ENCODE data around the gene SLK. TPM values are rescaled to one million over a fixed set of nuclear protein-coding genes. Genes with fewer than 3 reads are reported as not detected.

The SLK gene
- total RNA-seq, 2 experiments from 2014 or later: 19.4 to 19.9 TPM

DNA sequence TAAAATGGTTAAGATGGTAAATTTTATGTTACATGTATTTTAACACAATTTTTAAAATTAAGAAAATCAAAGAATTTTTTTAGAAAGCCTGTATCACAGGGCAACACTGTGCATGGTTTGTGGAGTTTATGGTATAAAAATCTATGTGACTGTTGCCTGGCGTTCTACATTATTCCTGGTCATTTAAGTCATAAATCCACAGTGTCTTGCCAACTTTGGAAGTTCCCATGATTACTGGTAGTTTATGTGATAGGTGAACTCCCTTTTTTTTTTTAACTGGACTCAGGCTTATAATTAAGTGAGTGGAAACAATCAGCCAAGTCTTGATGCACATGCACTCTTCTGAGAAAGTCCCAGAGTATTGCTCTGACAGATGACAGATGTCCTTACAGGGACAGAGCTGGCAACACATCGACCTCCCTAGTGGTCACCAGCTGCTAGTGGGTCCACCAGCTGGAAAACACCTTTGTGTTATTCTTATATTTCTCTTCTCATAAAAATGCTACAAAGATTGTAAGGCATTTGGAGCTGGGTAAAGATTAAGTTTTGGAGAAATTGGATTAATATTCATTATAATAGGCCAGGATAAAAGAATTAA is 40.1 kb upstream of the SLK start:
- Histone ChIP-seq H3K4me1 (ENCODE audit: insufficient read depth, low read length, poor library complexity, severe bottlenecking) (no peaks in the 10 kb centered on the region), H3K9me2 (ENCODE audit: insufficient read depth, low read length) (no peaks in the 10 kb centered on the region), H3K79me2 (ENCODE audit: insufficient read depth, low read depth, low read length) (no peaks in the 10 kb centered on the region), H3K9me3 (ENCODE audit: low read length) (no peaks in the 10 kb centered on the region), H3K36me3 (ENCODE audit: insufficient read depth, low read length) (no peaks in the 10 kb centered on the region), H3K4me2 (ENCODE audit: low read length) (no peak overlapping the region), H2AFZ (ENCODE audit: low read length) (no peak overlapping the region), H3K4me3 (ENCODE audit: low read depth, low read length, poor library complexity, severe bottlenecking) (no peak overlapping the region), H3K27ac (ENCODE audit: low read depth, low read length, poor library complexity, severe bottlenecking) (no peak overlapping the region), H4K20me1 (ENCODE audit: insufficient read depth, low read length) (no peaks in the 10 kb centered on the region)
- intact Hi-C loops (cut with micrococcal nuclease; ENCODE audit: unreplicated experiment): no loop called here
- TF ChIP-seq CTCF (conservative IDR thresholded peaks at IDR 0.05; ENCODE audit: low read length) (no peak), EZH2phosphoT487 (IDR thresholded peaks at IDR 0.05; ENCODE audit: borderline replicate concordance, low read depth, low read length) (no peak)
- CTCF ChIA-PET (ENCODE audit: unreplicated experiment): no interaction called here
- no peak for DNase-seq (ENCODE audit: low spot score)
- no TSS peak for BruUV-seq (replicated peaks)
- POLR2A ChIA-PET: interaction anchor here (0.7 to 1.2 kb wide), 2 partner anchors 32 to 34 kb away, joined by 3 to 6 read pairs; no protein-coding TSS in a partner anchor

- no peaks in the 10 kb centered on the region for H3K9me3 ChIP-seq (ENCODE audit: low read length)
- H3K9me2 ChIP-seq (ENCODE audit: insufficient read depth, low read length): no peaks in the 10 kb centered on the region
- H3K79me2 ChIP-seq (ENCODE audit: insufficient read depth, low read depth, low read length): no peaks in the 10 kb centered on the region
- H3K4me1 ChIP-seq (ENCODE audit: insufficient read depth, low read length, poor library complexity, severe bottlenecking): no peaks in the 10 kb centered on the region
- H3K4me3 ChIP-seq (ENCODE audit: low read depth, low read length, poor library complexity, severe bottlenecking): no peak overlapping the region
- TF ChIP-seq CTCF (conservative IDR thresholded peaks at IDR 0.05; ENCODE audit: low read length) (no peak), EZH2phosphoT487 (IDR thresholded peaks at IDR 0.05; ENCODE audit: borderline replicate concordance, low read depth, low read length) (no peak)
- no peaks in the 10 kb centered on the region for H3K36me3 ChIP-seq (ENCODE audit: insufficient read depth, low read length)
- H3K27ac ChIP-seq (ENCODE audit: low read depth, low read length, poor library complexity, severe bottlenecking): no peak overlapping the region
- no peak for DNase-seq (ENCODE audit: low spot score)
- no peak overlapping the region for H2AFZ ChIP-seq (ENCODE audit: low read length)
- no peaks in the 10 kb centered on the region for H4K20me1 ChIP-seq (ENCODE audit: insufficient read depth, low read length)
- no peak overlapping the region for H3K4me2 ChIP-seq (ENCODE audit: low read length)
- no TSS peak for BruUV-seq (replicated peaks)
- CTCF ChIA-PET (ENCODE audit: unreplicated experiment): no interaction called here
- POLR2A ChIA-PET: no interaction called here
- intact Hi-C loops (cut with micrococcal nuclease; ENCODE audit: unreplicated experiment): no loop called here
Observed at GRCh38 chr10:103928784-103929183, 38.2 kb upstream of the SLK start.

GRCh38 chr10:103929381-103929921 is 37.5 kb upstream of the SLK start:
- TF ChIP-seq CTCF (conservative IDR thresholded peaks at IDR 0.05; ENCODE audit: low read length) (no peak), EZH2phosphoT487 (IDR thresholded peaks at IDR 0.05; ENCODE audit: borderline replicate concordance, low read depth, low read length) (no peak)
- Histone ChIP-seq H3K9me3 (ENCODE audit: low read length) (no peaks in the 10 kb centered on the region), H3K4me2 (ENCODE audit: low read length) (no peak overlapping the region), H4K20me1 (ENCODE audit: insufficient read depth, low read length) (no peaks in the 10 kb centered on the region), H3K27ac (ENCODE audit: low read depth, low read length, poor library complexity, severe bottlenecking) (no peak overlapping the region), H3K9me2 (ENCODE audit: insufficient read depth, low read length) (no peaks in the 10 kb centered on the region), H3K4me1 (ENCODE audit: insufficient read depth, low read length, poor library complexity, severe bottlenecking) (no peaks in the 10 kb centered on the region), H3K79me2 (ENCODE audit: insufficient read depth, low read depth, low read length) (no peaks in the 10 kb centered on the region), H3K4me3 (ENCODE audit: low read depth, low read length, poor library complexity, severe bottlenecking) (no peak overlapping the region), H3K36me3 (ENCODE audit: insufficient read depth, low read length) (no peaks in the 10 kb centered on the region), H2AFZ (ENCODE audit: low read length) (no peak overlapping the region)
- ChIA-PET CTCF (ENCODE audit: unreplicated experiment) (no interaction called here), POLR2A (no interaction called here)
- no TSS peak for BruUV-seq (replicated peaks)
- no peak for DNase-seq (ENCODE audit: low spot score)
- intact Hi-C loops (cut with micrococcal nuclease; ENCODE audit: unreplicated experiment): no loop called here
